ENCODE data around the gene SERPINE2.

GRCh38 chr2:224038049-224038829 is 847 bp downstream of the SERPINE2 start:
- TF ChIP-seq POLR2A (IDR thresholded peaks at IDR 0.05; ENCODE audit: low read length) (no peak), GATA1 (IDR thresholded peaks at IDR 0.05; ENCODE audit: low read depth, low read length) (no peak)

All from erythroblast (primary cell).